GM18502 (cell line): ENCODE data around the gene SELE.

Source experiments
- ATAC-seq: cut with Tn5 transposase; IDR thresholded peaks from one replicate; pipeline ENCODE4 v1.9.1; 2021; ENCODE audit warnings: mild to moderate bottlenecking; ENCODE audit not compliant: unreplicated experiment, poor library complexity

SELE gene, protein sequence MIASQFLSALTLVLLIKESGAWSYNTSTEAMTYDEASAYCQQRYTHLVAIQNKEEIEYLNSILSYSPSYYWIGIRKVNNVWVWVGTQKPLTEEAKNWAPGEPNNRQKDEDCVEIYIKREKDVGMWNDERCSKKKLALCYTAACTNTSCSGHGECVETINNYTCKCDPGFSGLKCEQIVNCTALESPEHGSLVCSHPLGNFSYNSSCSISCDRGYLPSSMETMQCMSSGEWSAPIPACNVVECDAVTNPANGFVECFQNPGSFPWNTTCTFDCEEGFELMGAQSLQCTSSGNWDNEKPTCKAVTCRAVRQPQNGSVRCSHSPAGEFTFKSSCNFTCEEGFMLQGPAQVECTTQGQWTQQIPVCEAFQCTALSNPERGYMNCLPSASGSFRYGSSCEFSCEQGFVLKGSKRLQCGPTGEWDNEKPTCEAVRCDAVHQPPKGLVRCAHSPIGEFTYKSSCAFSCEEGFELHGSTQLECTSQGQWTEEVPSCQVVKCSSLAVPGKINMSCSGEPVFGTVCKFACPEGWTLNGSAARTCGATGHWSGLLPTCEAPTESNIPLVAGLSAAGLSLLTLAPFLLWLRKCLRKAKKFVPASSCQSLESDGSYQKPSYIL

GRCh38 chr1:169733924-169734323 lies at the start of gene SELE:
TSS of gene SELE (minus strand) at chr1:169734079. CDS start at chr1:169733612, 467 bp downstream.
- ATAC-seq, result no peak

GRCh38 chr1:169782596-169782995 lies 48.7 kb upstream of the SELE start:
- no peak for ATAC-seq

DNA sequence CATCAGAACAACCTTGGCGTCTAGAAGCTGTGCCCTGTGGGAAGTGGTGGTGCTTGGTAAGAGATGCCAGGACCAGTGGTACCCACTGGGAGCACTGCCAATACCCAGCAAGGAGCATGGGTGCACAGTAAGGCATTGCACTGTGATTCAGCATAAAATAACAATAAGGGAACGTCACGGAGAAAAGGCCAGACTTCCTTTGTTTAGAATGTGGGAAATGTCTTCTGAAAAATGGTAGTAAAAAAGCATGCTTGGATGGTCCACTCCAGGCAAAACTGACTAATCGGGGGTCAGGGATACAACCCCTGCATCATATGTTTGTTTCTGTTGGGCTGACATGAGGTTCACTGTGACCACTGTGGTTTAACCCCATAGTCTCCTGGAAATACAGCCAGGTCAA lies 46.1 kb upstream of the SELE start:
- ATAC-seq, result no peak

GRCh38 chr1:169779150-169779549 lies 45.3 kb upstream of the SELE start:
- ATAC-seq, result no peak

GRCh38 chr1:169776440-169776839 lies 42.6 kb upstream of the SELE start:
- ATAC-seq, result no peak

- ATAC-seq, result no peak
These were observed 34.3 kb upstream of the SELE start for GRCh38 chr1:169768161-169768560.

DNA sequence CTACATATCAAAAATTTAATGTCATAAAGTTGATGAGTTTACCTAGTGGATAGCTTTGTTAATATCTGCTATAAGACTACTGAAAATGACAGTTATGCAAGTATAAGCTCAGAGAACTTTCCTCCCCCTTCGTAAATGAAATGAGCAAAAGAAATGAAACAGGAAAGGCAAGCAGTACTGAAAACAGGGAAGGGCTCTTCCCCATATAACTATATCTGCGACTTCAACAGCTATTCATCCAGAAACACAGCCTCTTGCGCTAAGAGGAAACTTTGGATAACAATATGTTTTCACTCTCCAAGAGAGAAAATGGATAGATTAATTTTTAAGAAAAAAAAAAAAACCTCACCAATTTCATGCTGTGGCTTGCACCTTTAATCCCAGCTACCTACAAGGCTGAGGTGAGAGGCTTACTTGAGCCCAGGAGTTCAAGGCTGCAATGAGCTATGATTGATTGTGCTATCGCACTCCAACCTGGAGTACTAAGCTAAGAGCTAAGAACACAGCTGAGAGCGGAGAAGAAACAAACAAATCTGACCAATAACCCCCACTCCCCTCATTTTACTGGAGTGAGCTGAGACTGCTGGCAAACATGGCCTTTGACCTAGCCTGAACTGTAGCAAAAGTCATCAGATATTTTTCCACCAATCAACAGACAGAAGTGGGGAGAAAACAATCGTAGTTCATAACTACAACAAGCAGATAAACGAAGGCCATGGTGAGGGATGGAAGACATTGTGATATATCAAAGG lies 31.9 kb upstream of the SELE start:
- no peak for ATAC-seq

- ATAC-seq, result no peak
These were observed 31.0 kb upstream of the SELE start for GRCh38 chr1:169764919-169765318.

GRCh38 chr1:169762699-169763098 lies 28.8 kb upstream of the SELE start:
- ATAC-seq, result no peak

- no peak for ATAC-seq
These were observed 25.2 kb upstream of the SELE start for GRCh38 chr1:169759038-169759437.

DNA sequence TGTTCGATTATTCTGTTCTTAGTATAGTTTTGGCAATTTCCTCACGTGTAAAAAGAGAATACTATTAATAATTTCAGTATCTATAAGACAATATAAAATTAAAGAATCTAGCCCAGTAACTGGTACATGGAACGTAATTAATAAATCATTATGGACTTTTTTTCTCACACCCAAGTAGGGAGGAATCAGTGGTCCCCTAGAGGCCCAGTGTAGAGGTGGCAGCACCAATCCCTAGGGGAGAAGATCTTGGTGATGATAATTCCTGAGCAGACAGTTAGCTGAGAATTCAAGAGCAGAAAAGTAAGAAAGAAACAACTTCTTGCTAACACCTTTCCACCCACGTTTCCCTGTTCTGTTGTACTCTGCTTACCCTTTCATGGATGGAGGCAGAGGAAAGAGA lies 19.7 kb upstream of the SELE start:
- ATAC-seq, result no peak

- no peak for ATAC-seq
These were observed 16.2 kb upstream of the SELE start for GRCh38 chr1:169750041-169750440.

GRCh38 chr1:169746550-169746949 lies 12.7 kb upstream of the SELE start:
- ATAC-seq, result no peak

DNA sequence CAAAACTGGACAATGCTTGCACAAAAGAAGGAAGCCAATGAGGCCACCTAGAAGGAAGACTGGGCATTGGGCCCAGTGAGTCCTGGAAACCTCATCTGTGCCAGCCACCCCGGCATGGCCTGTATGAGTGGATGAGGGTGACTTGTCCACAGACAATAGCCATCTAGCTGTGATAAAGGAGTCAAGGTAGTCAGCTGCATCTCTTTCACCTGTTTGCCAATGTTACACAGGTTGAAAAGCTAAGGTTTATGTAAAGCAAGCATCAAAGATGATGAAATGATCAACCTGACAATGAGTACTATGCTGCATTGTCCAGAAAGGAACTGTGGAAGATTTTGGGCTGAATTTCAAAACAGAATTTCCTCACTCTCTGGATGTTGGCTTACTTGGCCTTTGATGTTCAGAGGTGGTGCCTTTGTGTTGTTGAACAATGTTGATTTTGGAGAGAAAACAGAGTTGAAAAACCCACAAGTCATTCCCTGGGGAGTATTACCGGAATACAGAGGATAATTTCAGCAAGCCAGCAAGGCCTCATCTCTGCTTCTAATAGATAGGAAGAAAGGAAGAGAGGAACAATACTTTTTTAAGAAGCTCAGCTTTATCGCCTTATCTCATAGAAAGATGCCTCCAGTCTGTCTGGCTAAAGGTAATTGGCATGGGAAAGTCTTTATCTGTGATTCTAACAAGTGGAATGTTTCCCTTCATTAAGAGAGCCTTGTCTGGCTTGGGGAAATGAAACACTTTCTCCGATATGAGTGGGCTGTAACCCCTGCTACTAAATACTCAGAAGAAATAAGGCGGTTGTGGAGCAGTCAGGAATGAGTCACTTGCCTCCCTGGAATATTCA lies 11.4 kb upstream of the SELE start:
- ATAC-seq, result no peak

DNA sequence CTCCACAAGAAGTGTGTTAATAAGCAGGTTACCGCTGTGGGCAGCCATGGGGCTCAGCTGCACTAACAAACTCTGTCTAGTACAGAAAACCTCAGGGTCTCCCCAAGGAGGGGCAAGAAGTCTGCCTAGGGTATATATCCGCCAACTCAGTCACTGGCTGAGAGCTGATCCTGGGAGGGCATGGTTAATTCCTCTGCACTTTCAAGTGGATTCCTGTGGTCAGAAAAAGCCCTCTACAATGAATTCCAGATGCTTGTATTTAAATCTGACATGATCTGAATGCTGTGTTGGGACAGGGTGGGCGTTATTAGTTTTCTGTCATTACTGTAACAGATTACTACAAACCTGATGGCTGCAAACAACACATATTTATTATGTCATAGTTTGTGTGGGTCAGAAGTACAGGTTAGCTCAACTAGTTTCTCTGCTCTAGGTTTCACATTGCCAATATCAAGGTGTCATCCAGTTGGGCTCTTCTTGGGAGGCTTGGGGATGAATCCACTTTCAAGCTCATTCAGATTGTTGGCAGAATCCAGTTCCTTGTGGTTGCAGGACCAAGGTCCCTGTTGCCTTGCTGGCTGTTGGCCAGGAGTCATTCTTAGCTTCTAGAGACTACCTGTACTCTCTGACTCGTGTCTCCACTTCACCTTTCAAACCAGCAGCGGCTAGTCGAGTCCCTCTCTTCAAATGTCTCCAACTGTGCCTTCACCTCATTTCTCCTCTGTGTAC lies 8.0 kb upstream of the SELE start:
- ATAC-seq, result no peak

- no peak for ATAC-seq
These were observed 6.1 kb upstream of the SELE start for GRCh38 chr1:169739980-169740379.

GRCh38 chr1:169731446-169731845 lies 2.4 kb downstream of the SELE start:
- no peak for ATAC-seq

- no peak for ATAC-seq
These were observed 3.9 kb downstream of the SELE start for GRCh38 chr1:169729991-169730390.

GRCh38 chr1:169727307-169727706 lies 6.6 kb downstream of the SELE start:
- ATAC-seq, result no peak

- ATAC-seq, result no peak
These were observed 7.0 kb downstream of the SELE start for GRCh38 chr1:169726851-169727250.
